ENCODE results near the gene GRXCR1.

Gene GRXCR1

DNA sequence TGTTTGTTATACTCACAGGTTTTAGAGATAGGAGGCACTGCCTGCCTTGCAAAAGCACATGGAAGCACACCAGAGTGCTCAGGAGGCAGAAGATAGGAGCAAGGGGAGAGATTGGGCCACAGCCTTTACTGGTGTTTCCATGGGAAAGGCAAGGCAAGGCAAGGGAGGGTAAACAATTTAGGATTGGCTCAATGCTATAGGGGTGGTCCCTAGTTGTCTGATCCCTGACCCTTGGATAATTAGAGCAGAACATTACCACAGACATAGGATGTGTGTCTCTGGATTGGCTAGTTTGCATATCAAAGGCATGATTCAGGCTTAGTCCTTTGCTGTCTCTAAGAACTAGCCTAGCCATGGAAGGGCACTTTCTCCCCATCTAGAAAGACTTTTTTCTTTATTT, 36.1 kb downstream of the GRXCR1 start:
- DNase-seq (ENCODE audit: low spot score): no peak

DNA sequence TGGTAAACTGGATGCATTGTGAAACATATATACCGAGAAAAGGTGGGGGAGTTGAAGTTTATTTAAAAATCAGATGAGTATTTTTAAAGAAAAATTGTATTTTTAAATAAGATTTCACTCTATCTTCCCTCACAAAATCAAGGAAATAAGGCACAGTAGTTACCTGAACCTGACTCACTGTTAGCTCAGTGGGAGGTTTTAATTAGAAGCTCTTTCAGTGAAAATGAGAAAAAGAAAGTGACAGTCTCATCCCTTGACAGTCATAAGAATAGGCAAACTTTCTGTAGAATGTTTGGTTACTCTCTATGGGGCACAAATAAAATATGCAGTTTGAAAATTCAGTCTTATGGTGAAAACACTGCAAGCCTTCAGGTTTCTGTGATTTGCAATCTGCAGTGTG, 49.7 kb downstream of the GRXCR1 start:
- no peak for DNase-seq (ENCODE audit: low spot score)

DNA sequence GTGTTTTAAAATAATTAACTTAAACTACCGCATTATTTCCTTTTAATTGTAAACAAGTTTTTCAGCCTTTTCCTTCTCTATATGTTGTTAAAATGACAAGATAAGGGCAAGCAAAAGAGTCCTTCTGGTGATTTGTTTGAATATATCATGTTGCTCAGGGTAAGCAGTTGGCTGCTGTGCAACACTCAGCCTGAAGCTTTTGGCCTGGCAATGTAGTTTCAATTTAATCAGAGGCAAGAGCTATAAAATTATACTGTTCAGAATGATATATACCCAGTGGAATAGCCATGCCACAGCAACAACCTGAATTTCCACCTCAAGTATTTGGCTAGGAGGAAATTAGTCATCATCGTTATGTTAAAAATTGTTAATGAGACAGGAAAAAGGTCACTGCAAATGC, 53.4 kb downstream of the GRXCR1 start:
- DNase-seq (ENCODE audit: low spot score): no peak

DNA sequence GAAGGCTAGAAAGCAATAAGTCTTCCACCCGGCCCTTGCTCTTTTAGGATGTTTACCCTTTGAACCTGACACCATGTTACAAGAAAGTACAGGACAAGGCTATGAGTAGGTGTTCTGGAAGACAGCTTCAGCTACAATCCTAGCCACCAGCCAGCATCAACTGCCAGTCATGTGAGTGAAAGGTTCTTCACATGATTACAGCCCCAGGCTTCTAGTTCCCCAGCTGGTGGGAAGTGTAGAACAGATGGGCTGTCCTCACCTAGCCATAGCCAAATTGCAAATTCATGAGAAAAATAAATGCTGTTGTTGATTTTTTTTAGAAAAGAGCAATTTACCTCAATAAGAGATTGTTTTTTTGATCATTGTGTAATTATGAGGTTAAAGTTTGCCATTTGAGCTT, 60.8 kb downstream of the GRXCR1 start:
- no peak for DNase-seq (ENCODE audit: low spot score)

DNA sequence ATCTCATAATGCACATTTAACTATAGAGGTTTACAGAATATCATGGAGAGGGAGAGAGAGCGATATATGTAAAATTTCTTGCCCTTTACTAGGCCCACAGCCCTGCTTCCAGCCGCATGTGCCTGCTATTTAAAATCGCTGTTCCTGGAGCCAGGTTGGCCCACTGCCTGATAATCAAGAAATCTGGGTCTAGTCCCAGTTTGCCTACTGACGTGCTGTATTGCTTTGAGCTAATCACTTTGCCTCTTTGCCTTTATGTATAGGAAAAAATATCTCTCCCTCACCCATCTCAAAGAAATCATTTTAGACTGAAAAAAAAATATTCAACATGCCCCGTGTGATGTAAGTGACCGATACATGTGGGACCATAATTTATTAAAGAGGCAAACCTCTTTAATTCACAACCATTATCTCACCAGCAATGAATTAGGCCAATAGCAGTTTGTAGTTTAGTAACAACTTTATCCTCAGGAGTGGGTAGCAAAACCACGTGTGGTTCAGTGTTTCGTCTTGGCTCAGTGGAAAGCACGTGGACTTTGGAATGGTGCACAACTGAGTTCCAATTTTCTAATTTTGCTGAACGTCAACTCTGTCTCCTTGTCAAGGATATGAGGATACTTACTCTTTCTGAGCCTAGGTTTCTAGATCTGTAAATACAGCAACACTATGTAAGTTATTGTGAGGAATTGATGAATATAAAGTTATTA, 62.6 kb downstream of the GRXCR1 start:
- DNase-seq (ENCODE audit: low spot score): no peak

DNA sequence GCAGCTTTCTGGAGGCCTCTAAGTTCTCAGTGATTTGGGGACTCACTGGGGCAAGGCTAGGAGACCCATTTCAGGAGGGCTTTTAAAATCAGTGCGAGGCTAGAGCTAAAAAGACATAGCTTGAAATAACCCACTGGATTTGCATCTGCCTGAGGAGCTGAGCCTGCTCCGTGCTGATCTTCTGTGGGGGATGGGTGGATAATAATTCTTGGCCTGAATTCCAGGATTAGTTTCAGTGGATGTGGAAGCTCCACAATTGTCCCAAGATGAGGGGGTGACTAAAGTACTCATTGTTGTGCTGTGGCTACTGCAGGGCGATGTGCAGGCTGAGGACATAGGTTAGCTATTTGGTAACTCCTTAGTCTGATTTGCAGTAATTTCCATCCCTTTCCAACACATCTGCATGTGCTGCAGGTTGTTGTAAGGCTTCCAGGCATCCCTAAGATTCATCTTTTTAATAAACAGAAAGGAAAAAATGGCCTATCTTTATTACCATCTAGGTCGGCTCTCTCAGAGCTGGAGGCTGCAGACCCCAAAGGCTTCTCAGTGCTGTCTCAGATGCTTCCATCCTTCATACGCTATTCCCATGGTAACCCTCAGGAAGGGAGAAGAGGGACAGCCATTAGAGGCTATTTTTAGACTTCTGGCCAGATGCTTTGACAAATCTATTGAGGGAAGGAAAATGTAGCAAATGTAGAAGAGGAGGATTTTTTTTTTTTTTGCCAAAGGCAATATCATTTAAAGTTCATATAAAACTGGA, 63.4 kb downstream of the GRXCR1 start:
- DNase-seq (ENCODE audit: low spot score): no peak

DNA sequence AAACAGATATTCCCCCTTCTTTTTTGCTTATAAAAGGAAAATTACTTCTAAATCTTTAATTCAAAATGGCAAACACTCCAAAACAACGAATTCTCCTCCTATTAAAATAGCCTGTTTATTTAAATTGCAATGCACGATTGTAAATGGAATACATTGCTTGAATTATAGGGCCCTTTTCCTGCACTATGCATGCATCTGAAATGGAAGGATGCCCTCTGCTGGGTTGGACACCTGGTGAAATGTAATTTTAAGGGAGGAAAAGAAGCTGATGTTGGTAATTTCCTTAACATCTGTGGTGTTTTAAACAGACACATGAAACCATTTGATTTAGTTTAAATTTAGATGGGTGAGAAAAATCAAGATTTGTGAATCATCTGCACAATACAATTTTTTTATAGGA, 72.8 kb downstream of the GRXCR1 start:
- no peak for DNase-seq (ENCODE audit: low spot score)

DNA sequence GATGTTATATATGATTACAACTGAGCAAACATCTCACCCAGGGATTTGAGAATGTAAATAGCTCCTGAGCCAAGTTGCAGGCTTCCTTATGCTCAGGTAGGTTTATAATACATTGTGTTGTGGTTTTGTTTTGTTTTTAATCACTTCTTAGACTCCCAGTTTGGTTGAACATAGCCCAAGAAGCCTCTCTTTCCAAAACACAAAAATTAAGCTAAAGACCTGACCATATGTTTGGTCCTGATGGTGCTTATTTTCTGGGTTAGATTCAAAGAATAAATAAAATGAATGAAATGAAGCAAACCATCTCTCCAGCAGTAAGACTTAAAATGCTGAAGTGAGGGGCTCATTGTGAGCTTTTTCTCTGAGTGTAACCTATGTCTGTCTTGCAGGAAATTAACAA, 93.5 kb downstream of the GRXCR1 start:
- DNase-seq (ENCODE audit: low spot score): no peak

DNA sequence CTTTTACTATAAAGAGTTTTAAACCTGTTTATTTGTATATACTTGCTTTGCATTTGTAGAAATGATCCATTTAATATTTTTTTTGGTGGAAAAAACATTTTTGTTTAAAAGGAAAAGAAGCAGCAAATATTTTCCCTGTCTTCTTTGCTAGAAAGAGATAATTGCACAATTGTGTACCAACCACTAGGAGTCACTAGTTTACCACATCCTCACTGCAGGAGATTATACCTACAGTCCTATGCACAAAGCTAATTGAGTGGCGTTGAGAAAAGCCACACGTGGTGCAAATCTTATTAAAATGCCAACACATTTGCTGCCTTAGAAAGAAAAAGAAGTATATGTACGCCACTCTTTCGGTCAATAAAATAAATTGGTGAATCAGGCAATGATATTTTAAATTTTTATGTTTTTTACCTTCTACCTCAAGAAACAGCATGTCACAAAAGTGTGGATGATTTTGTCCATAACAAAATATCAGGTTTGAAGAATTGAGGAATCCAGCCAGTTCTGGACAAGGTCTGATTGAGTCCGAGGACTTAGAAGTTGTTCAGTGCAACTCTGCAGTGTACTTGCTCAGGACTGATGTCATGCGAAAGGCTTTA, 102.9 kb downstream of the GRXCR1 start:
- DNase-seq (ENCODE audit: low spot score): peak; percentile 26

DNA sequence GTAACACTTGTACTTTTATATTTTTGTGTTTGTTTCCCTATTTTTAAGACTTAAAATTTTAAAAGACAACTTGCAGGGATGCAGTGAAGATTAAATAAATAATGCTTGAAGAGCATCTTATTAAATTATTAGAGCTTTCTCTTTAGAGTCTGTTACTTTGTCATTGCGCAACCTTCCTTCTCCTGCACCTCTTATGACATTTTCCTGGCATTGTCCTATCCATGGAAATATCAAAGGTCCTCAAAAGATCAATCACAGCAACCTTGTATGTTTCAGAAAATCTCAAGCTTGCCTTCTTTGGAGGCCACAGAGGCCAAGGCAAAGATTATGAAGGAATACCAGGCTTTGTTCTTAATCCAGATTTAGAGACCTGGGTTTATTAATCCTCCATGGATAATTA, 116.3 kb downstream of the GRXCR1 start:
- DNase-seq (ENCODE audit: low spot score): no peak

DNA sequence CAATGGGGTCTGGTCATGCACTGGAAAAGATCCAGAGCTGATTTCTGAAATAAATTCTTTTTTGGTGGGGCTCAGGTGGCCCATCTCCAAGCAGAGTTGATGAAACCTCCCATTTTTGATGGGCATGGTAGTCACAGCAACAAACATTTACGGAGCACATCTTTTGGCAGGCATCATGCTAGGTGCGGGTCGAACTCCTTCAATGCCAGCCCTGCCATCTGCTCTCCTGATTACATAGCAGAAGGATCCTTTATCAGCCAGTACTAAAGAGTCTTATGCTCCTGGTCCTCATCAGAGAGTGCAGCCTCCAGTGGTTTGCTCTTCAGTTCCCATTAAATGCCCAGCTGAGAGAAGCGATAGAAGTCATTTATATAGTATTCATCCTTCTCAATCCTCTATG, 121.7 kb downstream of the GRXCR1 start:
- DNase-seq (ENCODE audit: low spot score): no peak

DNA sequence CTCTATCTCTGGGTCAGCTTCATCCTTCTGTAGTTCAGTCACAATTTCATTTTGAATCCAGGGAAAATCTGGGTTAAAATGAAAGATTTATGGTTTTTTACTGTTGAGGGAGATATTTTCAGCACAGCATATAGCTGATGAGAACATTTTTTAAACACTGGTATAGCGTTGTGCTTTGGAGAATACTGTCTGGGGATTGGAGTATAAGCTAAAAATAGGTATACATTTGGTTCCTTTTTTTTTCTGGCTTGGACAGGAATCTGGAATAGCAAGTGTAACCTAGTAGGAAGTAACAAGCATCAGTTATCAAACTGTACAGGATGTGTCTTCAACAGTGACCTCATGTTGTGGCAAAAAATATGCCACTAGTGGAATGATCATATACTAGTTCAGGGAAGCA, 149.1 kb downstream of the GRXCR1 start:
- no peak for DNase-seq (ENCODE audit: low spot score)

DNA sequence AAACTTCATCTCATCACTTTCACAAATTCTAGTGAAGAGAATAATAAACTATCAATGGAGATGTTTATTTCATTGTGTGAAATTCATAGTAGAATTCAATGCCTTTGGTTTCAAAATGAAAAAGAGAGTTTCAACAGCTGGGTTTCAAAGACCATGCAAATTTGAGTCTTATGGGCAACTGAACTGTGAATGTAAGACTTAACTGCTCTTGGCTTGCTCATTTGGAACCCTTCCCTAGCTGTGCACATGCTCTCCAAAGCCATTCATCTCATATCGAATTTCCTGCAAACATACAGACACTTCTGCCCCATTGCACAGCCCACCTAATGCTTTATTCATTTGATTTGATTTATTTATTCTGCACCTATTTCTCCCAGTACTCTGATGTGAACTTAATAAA, 154.5 kb downstream of the GRXCR1 start:
- no peak for DNase-seq (ENCODE audit: low spot score)

DNA sequence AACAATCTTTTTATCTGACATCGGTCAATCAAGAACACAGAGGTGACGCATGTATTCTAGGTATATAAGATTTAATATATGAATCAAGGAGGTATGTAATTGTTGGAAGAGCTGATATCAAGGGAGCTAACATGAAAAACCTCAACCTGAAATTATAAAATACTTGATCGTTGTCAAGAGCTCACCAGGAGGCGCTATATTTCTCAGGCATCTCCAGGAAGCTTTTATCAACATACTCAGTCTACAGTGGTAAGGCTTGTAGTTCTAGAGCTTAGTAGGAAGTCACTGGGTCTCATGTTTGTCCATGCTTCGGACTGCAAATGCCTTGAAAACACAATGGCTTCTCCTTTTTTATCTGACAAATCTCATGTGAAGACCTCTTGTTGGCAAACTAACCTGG, 156.1 kb downstream of the GRXCR1 start:
- DNase-seq (ENCODE audit: low spot score): no peak

DNA sequence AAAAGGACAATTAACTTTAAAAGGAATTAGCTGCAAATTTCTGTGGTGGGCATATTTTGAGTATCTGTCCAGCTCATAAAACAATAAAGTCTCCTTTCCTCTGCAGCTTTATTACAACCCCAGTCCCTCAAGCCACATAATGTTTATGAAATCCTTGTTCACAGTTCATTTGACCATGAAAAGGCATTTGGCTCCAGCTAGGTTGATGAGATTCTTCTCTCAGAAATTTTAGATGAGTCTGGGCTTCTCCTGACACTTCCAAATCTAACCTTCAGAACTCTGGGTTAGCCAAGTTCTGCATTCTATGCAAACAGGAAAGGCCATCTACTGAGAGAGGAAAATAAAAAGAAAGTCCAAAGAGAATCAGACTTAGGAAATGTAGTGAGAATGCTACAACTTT, 156.8 kb downstream of the GRXCR1 start:
- DNase-seq (ENCODE audit: low spot score): no peak

DNA sequence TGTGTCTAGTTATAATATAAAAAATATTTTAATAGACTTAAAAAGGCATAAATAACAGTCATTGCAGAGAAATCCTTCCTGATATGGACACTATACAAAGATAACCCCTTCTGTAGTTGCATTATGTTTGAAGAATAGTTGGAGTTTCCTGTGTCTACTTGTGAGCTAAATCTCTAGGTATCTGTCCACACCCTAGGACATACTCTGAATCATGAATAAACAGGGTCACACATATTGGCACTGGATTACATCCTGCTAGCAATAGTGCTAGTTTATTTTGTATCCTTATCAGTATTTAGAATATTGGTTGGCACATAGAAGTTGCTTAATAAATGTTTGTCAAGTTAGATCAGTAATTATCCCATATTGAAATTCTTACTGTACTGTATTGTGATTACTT, 173.9 kb downstream of the GRXCR1 start:
- no peak for DNase-seq (ENCODE audit: low spot score)

DNA sequence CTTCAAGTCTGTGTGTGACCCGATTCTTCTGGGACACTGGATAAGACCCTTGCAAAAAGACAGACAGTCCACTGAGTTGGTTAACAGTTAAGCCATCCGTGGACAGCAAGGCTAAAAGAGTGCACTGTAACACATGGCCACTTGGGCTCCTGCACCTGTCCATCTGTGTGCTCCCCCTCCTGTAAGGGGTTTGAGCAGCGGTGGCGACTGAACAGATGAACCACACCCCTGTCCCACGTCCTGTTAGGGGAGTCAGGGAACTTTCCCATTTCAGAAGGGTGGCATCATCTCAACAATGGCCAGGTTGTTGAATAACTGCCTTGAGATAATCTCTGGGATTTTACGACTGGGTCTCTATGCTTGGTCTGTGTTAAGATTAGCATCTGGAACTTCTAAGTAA, 178.6 kb downstream of the GRXCR1 start:
- DNase-seq (ENCODE audit: low spot score): no peak
